Measurements from ENCODE around the gene ZNF630.
"Not testable (repeated sequence)": the region's sequence is repeated elsewhere in the genome, so short reads cannot be mapped to it uniquely, and the experiment has no call there.

ZNF630 gene

DNA sequence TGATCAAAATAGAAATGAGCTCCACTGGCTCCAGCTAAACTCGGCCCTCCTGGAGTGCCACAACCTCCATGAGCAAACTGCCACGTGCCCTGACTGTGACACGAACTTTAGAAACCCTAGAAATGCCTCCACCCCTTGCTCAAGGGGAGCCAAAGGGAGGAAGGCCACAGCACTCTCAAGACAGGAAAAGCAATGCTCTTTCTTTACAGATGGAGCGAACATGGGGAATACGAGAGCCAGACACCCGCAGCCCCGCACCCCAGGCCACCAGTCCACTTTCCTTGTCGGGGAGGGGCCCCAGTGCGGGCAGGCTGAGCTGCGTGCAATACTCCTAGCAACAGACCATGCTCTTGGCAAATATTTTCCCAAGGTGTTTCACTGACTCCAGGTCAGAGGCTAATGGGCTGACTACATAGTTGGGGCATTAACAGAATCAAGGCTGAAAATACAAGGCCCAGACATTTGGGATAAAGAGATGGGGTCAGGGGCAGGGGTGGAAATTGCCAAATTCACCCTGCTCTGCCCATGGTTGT lies 40.7 kb downstream of the ZNF630 start:
- in situ Hi-C loops (cut with MboI; ENCODE audit: low sequenced_read_pairs) = not testable (repeated sequence)

GRCh38 chrX:48030237-48030636 lies 41.2 kb downstream of the ZNF630 start:
- in situ Hi-C loops (cut with MboI; ENCODE audit: low sequenced_read_pairs) = no loop called here

DNA sequence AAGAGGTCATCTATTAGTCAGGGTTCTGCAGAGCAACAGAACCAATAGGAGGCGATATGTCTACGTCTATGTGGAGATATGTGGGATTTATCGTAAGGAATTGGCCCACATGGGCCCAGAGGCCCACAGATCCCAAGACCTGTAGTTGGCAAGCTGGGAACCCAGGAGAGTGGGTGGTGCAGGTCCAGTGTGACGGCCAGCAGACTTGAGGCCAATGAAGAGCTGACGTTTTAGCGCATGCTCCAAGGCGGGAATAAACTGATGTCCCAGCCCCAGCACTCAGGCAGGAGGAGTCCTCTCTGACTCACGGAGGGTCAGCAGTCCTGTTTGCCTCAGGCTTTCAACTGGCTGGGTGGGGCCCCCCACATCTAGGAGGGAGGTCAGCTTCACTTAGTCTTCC lies 43.3 kb downstream of the ZNF630 start:
- in situ Hi-C loops (cut with MboI; ENCODE audit: low sequenced_read_pairs) = no loop called here

DNA sequence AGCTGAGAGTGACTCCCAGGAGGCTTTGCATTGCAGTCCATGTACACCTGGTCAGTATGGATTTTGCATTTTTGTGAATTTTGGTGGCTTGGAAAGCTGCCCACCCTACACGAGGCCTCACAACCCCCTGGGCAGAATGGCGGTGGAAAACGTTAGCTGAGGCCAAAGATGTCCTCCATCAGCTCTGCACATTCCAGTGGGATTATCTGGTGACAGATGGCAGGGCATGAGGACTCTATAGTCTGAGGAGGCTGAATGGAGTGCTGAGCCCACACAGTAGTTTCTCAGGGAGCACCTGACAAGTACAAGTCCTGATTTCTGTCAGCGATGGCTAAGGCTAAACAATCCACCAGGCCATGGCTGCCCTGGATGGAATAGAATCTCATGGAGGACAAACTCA lies 43.9 kb downstream of the ZNF630 start:
- in situ Hi-C loops (cut with MboI; ENCODE audit: low sequenced_read_pairs) = not testable (repeated sequence)

DNA sequence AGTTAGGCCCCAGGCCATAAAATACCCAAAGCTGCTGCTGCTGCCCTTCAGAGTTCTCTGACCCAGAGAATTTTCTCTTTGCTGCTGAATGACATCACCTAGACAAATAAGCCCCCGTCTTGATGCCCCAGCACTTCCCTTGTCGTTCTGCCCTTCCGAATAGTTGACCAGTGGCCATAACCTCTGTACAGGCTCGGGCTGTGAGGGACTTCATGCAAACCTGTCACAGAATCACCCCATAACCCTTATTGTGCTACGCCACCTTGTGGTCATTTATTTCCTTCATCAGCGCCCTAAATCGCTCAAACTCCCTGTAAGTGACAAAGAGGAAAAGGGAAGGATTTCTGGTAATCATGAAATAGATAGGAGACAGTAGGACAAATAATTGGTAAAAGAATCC lies 45.9 kb downstream of the ZNF630 start:
- in situ Hi-C loops (cut with MboI; ENCODE audit: low sequenced_read_pairs) = no loop called here

GRCh38 chrX:48022738-48023137 lies 48.7 kb downstream of the ZNF630 start:
- in situ Hi-C loops (cut with MboI; ENCODE audit: low sequenced_read_pairs) = no loop called here

DNA sequence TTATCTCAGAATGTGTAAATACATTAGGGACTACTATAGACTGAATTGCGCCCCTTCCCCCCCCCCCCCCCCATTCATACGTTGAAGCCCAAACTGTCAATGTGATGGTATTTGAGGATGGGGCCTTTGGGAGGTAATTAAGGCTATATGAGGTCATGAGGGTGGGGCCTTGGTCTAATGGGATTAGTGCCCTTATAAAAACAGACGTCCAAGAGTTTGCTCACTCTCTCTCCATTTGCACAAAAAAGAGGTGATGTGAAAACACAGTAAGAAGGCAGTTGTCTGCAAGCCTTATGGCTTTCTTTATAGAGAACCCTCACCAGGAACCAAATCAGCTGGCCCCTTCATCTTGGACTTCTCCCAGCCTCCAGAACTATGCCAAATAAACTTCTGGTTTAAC lies 49.3 kb downstream of the ZNF630 start:
- in situ Hi-C loops (cut with MboI; ENCODE audit: low sequenced_read_pairs) = no loop called here

DNA sequence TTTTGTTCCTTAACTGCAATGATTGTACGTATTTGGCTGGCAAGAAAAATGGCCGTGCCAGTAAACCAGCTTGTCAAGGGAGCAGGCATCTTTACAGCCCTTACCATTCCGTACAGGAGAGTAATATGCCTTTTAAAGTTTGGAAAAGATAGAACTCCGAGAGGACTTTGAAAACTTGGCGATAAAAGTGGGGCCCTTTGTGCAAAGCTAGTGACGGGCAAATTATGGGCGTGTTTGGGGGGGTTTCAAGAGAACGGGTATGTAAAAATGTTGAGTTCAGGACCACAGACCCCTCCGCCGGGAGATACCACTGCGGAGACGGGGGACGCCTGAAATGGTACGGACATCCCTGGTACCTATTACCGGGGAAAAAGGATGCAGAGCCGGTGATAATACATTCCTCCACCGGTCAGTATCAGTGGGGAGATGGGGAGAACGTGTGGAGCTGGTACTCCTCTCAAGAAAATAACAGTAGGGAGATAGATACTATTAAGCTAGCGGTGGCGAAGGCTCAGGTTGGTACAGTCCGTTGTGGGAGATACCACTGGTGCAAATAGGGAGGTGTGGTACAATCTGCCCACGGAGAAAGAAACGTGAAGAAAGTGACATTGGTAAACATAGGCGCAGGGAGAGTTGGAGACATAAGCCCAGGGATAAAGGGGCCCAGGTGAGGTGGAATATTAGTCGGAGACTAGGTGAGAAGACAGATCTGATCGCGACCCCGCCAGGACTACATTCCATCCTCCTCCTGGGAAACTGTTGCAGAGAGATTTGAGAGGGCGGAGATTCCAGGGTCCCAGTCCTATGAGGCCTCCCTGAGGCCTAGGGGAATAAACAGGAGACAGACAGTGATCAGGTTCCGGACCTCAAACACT lies 50.2 kb downstream of the ZNF630 start:
- in situ Hi-C loops (cut with MboI; ENCODE audit: low sequenced_read_pairs) = no loop called here

- in situ Hi-C loops (cut with MboI; ENCODE audit: low sequenced_read_pairs) = not testable (repeated sequence)
These were observed 51.0 kb downstream of the ZNF630 start for GRCh38 chrX:48020472-48020871.

- in situ Hi-C loops (cut with MboI; ENCODE audit: low sequenced_read_pairs) = not testable (repeated sequence)
These were observed 51.5 kb downstream of the ZNF630 start for GRCh38 chrX:48019892-48020291.

DNA sequence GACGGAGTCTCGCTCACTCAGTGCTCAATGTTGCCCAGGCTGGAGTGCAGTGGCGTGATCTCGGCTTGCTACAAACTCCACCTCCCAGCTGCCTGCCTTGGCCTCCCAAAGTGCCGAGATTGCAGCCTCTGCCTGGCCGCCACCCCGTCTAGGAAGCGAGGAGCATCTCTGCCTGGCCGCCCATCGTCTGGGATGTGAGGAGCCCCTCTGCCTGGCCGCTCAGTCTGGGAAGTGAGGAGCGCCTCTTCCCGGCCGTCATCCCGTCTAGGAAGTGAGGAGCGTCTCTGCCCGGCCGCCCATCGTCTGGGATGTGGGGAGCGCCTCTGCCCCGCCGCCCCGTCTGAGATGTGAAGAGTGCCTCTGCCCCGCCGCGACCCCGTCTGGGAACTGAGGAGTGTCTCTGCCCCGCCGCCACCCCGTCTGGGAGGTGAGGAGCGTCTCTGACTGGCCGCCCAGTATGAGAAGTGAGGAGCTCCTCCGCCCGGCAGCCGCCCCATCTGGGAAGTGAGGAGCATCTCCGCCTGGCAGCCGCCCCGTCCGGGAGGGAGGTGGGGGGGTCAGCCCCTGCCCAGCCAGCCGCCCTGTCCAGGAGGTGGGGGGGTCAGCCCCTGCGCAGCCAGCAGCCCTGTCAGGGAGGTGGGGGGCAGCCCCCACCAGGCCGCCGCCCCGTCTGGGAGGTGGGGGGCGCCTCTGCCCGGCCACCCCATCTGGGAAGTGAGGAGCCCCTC lies 54.7 kb downstream of the ZNF630 start:
- in situ Hi-C loops (cut with MboI; ENCODE audit: low sequenced_read_pairs) = not testable (repeated sequence)

DNA sequence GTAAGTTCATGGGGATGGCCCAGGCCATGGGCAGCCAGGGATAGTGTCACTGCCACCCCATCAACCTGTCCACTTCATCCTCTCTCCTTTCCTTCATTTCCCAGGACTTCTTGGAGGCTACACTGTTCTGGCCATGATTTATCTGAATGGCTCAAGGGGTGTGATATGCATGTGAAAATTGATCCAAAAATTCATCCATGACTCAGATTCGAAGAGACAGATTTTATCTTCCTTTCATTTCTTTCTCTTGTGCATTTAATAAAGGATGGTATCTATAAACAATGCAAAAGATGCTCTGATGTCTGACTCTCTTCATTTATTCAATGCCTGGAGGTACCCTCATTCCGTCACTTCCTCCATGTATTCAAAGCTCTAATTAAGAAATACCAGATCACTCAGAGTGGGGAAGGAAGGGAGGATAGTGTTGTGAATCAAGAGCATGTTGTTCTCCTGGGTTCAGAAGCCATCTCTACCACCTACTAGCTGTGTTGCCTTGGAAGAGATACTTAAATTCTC lies 61.9 kb downstream of the ZNF630 start:
- in situ Hi-C loops (cut with MboI; ENCODE audit: low sequenced_read_pairs) = not testable (repeated sequence)

Measured in HL-60/S4 treated with retinoic acid at 250 ng/mL for 4 days and 3 days (cell line).